Stomach (tissue), 4 donors: ENCODE results near the gene TBC1D8.

Source experiments
- POLR2AphosphoS5 ChIP-seq, 3 donors: sonication (generic); formaldehyde crosslinking; IDR thresholded peaks; one replicate each; pipeline ENCODE4 v1.6.1; 2016; ENCODE audit warnings: antibody characterized with exemption in 3 of 3
- TF ChIP-seq, protein P1 (sequence below), 7 experiments: fragments of 450-650 bp in 4 of 7; fragments of 200-600 bp in 3 of 7; sonication (generic) in 3 of 7; IDR thresholded peaks; one replicate each; pipeline ENCODE4 v1.5.1; 2016 to 2019; ENCODE audit warnings: antibody characterized with exemption in 7 of 7, control low read depth in 2 of 7, mild to moderate bottlenecking in 1 of 7

DNA sequence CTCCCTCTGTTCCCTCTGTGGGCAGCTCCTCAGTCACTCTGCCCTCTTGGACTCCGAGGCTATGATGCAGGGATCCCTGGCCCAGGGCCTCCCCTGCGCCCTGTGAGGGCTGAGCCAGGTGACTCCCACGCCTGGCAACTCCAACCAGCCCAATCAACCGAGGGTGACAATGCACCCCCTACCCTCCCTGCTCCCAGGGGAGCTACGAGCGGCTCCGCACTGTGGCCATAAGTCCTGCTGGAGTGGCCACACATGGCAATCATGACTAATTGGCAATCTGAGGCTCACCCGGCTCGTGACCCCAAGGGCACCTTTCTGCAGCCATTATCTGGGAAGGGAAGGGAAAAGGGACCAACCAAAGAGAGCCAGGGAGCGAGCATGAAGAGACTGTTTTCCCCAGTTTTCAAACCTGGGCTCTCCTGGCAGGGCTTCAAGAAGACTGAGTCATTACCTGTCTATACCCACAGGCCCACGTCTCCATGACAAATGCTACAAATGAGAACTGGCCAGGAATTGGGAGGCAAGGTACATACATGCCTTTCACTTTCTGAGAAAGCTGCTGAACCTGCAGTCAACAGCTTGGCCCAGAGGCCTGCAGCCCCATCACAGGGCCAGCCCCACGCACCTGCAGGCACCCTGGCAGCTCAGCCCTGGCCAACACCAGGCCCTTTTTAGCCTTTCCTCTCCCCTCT lies 104.0 kb downstream of the TBC1D8 start:
- TF ChIP-seq, protein P1, sequence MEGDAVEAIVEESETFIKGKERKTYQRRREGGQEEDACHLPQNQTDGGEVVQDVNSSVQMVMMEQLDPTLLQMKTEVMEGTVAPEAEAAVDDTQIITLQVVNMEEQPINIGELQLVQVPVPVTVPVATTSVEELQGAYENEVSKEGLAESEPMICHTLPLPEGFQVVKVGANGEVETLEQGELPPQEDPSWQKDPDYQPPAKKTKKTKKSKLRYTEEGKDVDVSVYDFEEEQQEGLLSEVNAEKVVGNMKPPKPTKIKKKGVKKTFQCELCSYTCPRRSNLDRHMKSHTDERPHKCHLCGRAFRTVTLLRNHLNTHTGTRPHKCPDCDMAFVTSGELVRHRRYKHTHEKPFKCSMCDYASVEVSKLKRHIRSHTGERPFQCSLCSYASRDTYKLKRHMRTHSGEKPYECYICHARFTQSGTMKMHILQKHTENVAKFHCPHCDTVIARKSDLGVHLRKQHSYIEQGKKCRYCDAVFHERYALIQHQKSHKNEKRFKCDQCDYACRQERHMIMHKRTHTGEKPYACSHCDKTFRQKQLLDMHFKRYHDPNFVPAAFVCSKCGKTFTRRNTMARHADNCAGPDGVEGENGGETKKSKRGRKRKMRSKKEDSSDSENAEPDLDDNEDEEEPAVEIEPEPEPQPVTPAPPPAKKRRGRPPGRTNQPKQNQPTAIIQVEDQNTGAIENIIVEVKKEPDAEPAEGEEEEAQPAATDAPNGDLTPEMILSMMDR (IDR thresholded peaks at IDR 0.05): no peak
- TF ChIP-seq POLR2AphosphoS5 (IDR thresholded peaks at IDR 0.05): no peak
